ENCODE measurements around the gene HOTAIR.

DNA sequence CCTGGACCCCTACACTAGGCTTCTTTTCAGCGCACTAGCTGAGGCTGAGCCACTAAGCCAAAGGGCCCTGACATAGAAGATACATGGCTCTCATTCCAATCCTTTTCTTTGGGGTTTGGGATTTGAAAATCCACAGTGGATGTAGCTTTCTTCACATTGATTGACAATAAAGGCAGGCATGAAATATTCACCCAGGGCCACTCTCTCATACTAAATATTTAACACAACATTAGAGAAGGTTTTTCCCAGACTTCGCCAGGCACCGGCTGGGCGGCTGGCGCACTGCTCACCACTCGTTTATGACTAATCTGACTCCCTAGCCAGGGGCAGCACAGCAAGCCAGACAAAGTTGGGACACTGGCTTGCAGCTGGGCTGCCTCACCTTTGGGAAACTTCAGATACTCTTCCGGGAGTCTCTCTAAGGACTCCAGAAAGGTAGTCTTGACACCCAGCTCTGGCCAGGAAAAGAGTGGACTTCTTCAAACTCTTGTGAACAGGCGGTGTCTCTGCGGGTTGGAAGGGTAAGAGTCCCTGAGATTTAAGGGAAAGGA, 2.5 kb downstream of the HOTAIR start:
- TF ChIP-seq, protein P1, sequence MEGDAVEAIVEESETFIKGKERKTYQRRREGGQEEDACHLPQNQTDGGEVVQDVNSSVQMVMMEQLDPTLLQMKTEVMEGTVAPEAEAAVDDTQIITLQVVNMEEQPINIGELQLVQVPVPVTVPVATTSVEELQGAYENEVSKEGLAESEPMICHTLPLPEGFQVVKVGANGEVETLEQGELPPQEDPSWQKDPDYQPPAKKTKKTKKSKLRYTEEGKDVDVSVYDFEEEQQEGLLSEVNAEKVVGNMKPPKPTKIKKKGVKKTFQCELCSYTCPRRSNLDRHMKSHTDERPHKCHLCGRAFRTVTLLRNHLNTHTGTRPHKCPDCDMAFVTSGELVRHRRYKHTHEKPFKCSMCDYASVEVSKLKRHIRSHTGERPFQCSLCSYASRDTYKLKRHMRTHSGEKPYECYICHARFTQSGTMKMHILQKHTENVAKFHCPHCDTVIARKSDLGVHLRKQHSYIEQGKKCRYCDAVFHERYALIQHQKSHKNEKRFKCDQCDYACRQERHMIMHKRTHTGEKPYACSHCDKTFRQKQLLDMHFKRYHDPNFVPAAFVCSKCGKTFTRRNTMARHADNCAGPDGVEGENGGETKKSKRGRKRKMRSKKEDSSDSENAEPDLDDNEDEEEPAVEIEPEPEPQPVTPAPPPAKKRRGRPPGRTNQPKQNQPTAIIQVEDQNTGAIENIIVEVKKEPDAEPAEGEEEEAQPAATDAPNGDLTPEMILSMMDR (IDR thresholded peaks at IDR 0.05; ENCODE audit: poor library complexity, severe bottlenecking): no peak
- TF ChIP-seq POLR2AphosphoS5 (IDR thresholded peaks at IDR 0.05): no peak
- TF ChIP-seq EZH2 (IDR thresholded peaks at IDR 0.05; ENCODE audit: borderline replicate concordance, insufficient read depth, low read length, poor library complexity, severe bottlenecking): no peak
- TF ChIP-seq EP300 (conservative IDR thresholded peaks at IDR 0.05; ENCODE audit: poor library complexity, severe bottlenecking): no peak
- no peak for TF ChIP-seq RAD21 (conservative IDR thresholded peaks at IDR 0.05)
- TF ChIP-seq SMC3 (conservative IDR thresholded peaks at IDR 0.05; ENCODE audit: poor library complexity): no peak
- TF ChIP-seq, protein P2, sequence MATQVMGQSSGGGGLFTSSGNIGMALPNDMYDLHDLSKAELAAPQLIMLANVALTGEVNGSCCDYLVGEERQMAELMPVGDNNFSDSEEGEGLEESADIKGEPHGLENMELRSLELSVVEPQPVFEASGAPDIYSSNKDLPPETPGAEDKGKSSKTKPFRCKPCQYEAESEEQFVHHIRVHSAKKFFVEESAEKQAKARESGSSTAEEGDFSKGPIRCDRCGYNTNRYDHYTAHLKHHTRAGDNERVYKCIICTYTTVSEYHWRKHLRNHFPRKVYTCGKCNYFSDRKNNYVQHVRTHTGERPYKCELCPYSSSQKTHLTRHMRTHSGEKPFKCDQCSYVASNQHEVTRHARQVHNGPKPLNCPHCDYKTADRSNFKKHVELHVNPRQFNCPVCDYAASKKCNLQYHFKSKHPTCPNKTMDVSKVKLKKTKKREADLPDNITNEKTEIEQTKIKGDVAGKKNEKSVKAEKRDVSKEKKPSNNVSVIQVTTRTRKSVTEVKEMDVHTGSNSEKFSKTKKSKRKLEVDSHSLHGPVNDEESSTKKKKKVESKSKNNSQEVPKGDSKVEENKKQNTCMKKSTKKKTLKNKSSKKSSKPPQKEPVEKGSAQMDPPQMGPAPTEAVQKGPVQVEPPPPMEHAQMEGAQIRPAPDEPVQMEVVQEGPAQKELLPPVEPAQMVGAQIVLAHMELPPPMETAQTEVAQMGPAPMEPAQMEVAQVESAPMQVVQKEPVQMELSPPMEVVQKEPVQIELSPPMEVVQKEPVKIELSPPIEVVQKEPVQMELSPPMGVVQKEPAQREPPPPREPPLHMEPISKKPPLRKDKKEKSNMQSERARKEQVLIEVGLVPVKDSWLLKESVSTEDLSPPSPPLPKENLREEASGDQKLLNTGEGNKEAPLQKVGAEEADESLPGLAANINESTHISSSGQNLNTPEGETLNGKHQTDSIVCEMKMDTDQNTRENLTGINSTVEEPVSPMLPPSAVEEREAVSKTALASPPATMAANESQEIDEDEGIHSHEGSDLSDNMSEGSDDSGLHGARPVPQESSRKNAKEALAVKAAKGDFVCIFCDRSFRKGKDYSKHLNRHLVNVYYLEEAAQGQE (IDR thresholded peaks at IDR 0.05; ENCODE audit: borderline replicate concordance): no peak
